ENCODE measurements around the gene RHAG.
"Not testable (repeated sequence)": the region's sequence is repeated elsewhere in the genome, so short reads cannot be mapped to it uniquely, and the experiment has no call there.

Gene RHAG

DNA sequence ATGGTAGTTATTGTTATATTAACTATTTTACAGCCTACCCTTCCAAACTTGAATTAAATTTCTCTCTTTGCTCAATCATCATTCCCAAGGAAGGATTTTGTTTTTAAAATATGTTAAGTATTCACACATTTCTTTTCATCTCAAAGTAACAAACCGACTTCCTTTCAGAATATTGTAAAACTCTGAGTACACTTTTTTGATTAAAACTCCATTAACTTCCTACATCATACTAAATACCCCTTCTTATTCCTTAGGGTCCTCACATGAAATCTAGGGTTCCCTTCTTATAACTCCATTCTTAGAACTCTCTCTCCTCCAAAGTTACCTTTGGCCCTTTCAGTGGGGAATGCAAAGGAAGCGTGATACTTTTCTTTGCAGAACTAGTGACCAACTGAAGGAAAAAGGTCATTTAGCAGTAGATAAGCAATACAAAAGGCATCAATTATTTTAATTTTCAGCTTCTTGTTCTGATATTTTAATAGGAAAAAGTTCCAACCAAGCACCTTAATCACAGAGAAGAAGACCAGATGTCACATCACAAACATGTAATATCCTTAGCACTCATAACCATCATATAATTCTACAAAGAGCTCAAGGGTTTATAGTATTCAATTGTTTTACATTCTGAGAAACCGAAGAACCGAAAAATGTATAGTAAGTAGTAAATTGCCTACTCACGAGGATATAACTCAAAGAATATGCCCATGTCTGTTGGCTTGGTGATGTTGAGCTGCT, 494 bp downstream of the RHAG start:
- no peak for DNase-seq (ENCODE audit: low read depth in 2 of 2)

DNA sequence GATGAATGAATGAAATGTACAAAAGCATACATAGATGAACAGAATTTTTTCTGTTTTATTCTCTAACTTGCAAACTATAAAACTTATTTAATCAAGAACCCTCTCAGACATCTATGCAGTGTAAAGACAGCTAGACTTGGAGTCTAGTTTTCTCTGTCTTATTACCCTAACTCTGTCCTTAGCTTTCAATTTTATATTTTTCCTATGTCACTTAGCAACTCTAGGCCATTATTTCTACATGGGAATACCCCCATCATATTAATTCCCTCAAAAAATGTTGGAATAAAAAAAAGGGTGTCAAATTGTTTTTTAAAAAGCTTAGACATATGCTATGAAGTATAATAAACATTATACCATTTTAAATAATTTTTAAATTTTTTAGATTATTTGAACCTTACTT, 1.2 kb downstream of the RHAG start:
- no peak for DNase-seq (ENCODE audit: low read depth in 2 of 2)

DNA sequence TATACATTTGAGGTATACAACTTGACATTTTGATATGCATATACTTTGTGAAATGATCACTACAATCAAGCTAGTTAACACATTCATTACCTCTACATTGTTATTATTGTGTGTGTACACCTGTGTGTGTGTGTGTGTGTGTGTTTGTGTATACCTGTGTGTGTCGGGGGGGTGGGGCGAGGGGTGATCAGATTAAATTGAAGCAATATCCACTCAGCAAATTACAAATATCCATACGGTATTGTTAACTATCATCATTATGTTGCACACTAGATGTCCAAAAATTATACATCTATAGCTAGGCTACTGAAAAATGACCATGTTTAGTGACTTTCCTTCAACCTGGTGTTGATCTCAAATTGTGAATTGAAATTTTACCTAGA, 1.8 kb downstream of the RHAG start:
- no peak for DNase-seq (ENCODE audit: low read depth in 2 of 2)

DNA sequence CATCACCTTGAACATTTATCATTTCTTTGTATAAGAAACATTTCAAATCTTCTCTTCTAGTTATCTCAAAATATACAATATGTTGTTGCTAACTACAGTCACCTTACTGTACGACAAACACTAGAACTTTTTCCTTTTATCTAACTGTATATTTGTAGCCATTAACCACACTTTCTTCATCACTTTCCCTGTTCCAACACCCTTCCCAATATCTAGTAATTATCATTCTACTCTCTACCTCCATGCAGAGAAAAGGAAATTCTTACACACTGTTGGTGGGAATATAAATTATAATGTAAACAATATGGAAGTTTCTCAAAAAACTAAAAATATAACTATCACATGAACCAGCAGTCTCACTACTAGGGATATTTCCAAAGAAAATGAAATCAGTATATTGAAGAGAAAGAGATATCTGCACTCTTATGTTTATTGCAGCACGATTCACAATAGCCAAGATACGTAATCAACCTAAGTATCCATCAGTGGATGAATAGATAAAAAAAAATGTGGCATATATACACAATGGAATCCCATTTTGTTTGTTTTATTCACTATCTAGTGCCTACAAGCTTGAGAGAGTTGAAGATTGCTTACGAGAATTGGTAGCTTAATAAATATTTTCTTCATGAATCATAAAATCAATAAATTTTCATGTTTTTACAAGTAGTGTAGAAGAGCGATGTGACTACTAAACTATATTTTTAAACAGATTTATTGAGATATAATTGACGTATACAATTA, 2.4 kb downstream of the RHAG start:
- DNase-seq (ENCODE audit: low read depth in 2 of 2): no peak

DNA sequence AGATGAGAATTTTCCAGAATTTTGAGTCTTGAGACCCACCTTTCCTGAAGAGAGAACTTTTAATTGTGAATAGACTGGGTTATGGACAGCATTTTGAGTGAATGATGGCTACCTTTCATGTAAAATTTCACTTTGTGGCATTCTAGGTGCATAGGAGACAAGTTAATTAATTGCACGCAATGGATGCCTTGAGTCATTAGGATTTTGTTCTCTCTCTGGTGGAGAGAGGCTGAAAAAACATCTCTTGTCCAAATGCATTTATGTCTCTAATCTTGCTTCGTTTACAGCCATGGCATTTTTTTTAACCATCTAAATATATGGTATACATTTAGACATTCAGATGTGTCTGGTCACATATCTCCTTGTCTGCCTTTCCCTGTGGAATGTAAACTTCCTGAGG, 3.1 kb downstream of the RHAG start:
- no peak for DNase-seq (ENCODE audit: low read depth in 2 of 2)

DNA sequence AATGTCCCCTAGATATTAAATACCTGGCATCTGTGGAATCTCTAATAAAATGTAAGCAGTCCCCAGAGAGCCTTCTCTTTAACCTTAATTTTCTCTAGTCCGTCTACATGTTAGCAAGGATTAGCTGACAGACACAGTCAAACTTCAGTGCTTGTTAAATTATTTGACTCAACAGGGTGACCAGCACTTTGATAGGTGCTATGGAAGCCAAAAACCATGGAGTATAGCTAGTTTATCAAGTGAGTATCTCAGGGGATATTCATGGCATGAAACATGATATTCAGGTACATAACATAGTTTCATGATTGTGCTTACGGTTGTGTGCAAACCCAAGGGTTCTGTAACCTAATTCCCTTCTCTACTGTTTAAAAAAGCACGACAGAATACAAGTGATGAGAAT, 3.9 kb downstream of the RHAG start:
- DNase-seq (ENCODE audit: low read depth in 2 of 2): no peak

DNA sequence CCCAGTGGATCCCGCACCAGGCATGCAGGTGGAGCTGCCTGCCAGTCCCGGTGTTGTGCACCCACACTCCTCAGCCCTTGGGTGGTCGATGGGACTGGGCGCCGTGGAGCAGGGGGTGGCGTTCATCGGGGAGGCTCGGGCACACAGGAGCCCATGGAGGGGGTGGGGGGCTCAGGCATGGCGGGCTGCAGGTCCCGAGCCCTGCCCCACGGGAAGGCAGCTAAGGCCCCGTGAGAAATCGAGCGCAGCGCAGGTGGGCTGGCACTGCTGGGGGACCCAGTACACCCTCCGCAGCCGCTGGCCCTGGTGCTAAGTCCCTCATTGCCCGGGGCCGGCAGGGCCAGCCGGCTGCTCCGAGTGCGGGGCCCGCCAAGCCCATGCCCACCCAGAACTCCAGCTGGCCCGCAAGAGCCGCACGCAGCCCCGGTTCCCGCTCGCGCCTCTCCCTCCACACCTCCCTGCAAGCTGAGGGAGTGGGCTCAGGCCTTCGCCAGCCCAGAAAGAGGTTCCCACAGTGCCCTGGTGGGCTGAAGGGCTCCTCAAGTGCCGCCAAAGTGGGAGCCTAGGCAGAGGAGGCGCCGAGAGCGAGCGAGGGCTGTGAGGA, 7.1 kb downstream of the RHAG start:
- not testable (repeated sequence) for DNase-seq (ENCODE audit: low read depth in 2 of 2)

DNA sequence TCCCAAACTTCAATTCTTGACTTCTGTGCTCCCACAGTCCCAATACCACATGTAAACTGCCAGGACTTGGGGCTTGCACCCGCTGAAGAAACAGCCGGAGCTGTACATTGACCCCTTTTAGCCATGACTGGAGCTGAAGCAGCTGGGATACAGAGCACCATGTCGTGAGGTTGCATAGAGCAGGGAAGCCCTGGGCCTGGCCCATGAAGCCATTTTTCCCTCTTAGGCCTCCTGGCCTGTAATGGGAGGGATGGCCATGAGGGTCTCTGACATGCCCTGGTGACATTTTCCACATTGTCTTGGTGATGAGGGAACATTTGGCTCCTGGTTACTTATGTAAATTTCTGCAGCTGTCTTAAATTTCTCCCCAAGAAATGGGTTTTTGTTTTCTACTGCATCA, 9.8 kb downstream of the RHAG start:
- DNase-seq (ENCODE audit: low read depth in 2 of 2): no peak

DNA sequence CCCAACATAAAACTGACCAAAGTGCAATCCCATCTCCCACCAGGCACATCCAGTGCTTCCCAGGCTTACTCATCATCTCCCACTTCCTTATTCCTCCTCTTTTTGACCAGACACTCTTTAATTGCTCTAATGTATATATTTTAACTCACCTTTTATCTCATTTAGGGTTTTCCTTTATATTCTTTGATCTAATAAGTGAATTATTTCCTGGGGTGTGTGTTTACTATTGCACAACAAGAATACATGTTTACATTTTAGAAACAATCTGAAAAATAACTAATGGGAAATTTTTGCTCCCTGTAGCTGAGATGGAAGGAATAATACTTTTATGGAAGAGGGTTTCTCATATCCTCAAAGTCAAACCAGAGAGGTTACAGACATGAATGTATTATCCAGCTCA, 18.4 kb downstream of the RHAG start:
- no peak for DNase-seq (ENCODE audit: low read depth in 2 of 2)

DNA sequence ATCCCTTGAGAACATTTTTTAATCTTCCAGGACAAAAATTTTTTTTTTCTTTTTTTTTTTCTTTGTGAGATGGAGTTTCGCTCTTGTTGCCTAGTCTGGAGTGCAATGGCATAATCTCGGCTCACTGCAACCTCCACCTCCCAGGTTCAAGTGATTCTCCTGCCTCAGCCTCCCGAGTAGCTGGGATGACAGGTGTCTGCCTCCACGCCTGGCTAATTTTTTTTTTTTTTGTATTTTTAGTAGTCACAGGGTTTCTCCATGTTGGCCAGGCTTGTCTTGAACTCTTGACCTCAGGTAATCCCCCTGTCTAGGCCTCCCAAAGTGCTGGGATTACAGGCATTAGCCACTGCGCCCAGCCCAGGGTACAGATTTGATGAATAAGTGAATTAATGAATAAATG, 22.5 kb downstream of the RHAG start:
- not testable (repeated sequence) for DNase-seq (ENCODE audit: low read depth in 2 of 2)

DNA sequence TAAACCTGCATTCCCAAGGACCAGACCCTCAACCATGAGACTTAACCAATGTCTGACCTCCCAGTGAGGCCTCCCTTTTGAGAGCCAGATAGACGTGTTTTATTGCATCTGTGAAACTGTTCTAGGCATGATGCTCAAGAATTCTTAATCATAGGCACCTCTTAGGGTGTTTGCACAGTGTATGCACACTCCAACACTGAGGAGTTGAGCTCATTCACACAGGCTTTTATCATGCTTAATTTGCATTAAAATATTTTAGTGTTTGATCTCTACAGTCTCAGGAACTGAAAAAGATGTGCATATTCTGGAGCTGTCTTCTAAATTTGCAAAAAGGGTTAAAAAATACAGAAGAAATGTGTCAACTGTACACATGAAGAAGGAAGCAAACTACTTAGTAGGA, 27.4 kb downstream of the RHAG start:
- DNase-seq (ENCODE audit: low read depth in 2 of 2): no peak

DNA sequence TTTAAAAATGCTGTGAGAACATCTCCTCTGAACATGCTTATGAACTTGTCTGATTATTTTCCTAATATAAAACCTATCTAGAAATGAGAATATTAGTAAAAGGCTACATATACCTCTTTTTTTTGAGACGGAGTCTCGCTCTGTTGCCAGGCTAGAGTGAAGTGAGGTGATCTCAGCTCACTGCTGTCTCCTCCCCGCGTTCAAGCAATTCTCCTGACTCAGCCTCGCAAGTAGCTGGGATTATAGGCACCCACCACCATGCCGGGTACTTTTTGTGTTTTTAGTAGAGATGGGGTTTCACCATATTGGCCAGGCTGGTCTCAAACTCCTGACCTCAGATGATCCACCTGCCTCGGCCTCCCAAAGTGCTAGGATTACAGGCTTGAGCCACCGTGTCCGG, 28.4 kb downstream of the RHAG start:
- not testable (repeated sequence) for DNase-seq (ENCODE audit: low read depth in 2 of 2)

DNA sequence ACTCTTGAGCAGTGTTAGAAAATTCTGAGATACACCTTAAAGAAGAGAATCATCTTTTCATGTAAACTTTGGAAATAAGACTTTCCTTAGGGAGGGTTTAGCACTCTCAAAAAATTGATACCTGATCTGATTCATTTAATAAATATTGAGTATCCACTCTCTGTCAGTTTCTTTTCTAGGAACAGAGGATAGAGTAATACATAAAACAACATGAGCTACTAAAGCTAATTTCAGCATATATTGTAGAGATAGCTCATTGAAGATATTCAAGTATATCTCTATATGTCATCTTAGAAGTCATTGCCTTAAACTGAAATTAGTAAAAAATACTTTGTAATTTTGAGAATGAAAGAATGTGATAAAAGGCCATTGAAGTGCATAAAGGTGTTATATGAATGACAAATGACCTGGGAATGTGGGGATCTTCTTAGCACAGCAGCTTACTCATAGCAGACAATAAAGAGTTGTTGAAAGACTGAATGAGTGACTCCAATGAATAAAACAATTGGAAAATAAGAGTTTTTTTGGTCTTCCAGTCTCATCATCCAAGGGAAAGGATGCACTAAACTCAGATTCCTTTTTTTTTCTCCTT, 29.2 kb downstream of the RHAG start:
- DNase-seq (ENCODE audit: low read depth in 2 of 2): no peak

DNA sequence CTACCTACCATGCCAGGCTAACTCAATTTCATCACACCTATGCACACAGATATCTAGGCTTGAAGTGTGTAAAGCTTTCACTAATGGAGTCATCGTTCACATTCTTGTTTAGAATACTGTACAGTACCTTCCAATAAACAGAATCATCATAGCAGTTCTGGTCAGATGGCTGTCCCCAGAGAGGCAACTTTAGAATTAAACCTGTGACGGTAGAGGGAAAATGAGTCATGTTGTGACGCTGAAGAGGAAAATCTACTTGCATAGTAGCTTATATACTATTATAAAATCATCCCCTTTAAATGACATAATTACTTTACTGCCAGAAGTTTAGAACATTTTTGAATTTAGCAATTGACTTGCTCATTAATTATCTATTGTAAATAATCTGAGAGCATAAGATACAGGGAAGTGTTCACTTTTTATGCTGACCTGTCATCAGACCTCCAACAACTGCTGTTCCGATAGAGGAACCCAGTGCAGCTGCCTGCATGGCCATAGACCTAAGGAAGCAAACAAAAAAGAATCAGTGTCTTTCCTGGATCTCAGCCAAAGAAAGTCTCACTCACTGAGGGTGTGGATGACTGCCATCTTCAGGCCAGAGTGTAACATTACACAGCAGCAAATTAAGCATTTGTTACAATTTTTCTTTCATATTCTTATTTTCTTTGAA, 29.8 kb downstream of the RHAG start:
- no peak for DNase-seq (ENCODE audit: low read depth in 2 of 2)

DNA sequence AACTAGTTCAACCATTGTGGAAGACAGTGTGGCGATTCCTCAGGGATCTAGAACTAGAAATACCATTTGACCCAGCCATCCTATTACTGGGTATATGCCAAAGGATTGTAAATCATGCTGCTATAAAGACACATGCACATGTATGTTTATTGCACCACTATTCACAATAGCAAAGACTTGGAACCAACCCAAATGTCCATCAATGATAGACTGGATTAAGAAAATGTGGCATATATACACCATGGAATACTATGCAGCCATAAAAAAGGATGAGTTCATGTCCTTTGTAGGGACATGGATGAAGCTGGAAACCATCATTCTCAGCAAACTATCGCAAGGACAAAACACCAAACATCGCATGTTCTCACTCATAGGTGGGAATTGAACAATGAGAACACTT, 32.6 kb downstream of the RHAG start:
- not testable (repeated sequence) for DNase-seq (ENCODE audit: low read depth in 2 of 2)

DNA sequence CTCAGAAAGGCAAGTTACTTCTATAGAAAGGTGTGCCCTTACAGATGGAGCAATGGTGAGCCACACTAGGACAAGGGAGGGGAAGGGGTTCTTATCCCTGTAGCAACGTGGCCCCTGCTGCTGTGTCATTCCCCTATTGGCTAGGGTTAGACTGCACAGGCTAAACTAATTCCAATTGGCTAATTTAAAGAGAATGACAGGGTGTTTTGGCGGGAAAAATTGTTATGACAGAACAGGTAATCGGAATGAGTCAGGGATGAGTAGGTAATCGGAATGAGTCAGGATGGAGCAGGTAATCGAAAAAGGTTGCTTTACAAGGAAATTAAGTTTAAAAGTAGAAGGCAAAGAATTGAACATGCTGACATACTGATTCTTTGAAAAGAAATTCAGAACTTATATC, 49.4 kb downstream of the RHAG start:
- DNase-seq (ENCODE audit: low read depth in 2 of 2): not testable (repeated sequence)

DNA sequence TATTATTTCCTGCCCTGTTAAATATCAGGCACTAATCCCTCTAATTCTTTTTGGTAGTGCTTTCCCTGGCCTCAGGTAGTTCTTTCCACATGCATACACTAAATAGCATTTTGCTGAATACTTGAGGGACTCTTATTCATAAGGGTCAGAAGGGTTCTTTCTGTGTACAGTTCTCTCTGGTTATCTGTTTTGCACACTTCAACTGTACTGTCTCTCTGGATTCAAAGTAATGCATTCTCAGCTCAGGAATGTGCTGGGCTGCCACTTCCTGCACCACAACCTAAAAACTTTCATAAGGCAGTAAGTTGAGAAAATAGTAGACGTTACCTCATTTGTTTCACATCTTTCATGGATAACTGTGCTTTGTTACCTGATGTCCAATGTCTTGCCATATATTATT, 54.1 kb downstream of the RHAG start:
- no peak for DNase-seq (ENCODE audit: low read depth in 2 of 2)

DNA sequence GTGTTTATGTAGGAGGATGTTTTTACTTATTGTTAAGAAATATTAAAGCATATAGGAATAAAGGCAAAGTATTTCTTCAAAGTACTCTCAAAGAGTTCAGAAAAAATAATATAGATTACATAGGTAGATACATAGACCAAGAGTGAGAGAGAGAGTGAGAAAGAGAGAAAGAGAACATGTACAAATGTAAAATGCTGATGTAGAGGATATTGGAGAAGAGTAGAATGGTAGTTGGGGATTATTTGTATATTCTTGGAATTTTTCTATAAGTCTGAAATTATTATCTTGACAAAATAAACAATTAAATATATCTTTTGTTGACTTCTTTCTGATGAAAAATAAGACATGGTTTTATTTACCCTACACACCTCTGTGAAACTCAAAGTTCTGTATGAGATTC, 57.0 kb downstream of the RHAG start:
- no peak for DNase-seq (ENCODE audit: low read depth in 2 of 2)

DNA sequence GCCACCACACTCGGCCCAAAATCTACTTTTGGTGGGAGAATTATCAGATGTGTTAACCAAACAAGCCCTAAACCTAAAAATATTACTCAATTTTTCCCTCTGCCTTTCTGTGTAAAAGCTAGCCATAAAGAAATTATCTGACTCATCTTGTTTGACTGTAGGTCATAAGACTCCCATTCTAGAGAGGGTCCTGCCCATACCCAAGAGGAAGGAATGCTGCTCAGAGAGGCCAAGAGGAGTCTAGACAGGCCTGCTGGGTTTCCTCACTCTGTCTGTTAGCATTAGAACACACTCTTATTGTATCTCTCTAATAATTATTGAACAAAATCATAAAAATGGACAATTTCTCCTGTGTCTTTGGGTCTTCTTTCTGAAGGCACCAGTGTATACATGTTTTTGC, 60.0 kb downstream of the RHAG start:
- DNase-seq (ENCODE audit: low read depth in 2 of 2): no peak

DNA sequence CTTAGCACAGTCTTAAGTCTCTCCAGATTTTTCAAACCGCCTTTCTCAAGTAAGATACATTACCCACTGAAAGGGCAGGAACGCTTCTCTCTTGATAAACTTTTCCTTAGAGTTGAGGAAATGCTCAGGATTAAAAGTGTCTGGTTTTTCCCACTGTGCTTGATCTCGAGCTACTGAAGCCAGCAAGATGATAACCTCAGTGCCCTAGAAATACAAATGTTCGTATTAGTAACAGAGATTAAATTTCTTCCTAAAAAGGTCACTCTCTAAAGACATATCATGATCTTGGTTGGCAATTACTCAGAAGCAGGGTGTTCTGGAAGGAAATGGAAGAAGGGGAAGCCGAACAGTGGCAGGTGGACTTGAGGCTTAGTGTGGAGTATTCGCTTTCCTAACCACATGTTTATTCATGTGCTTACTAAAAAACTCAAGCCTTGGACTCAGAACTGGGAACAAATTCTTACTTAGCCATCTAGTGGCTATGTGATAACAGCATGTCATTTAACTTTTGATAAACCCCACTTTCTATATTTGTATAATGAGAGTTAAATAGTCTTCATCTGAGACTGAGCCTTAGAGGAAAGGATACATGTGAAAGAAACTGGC, 66.1 kb downstream of the RHAG start:
- no peak for DNase-seq (ENCODE audit: low read depth in 2 of 2)

DNA sequence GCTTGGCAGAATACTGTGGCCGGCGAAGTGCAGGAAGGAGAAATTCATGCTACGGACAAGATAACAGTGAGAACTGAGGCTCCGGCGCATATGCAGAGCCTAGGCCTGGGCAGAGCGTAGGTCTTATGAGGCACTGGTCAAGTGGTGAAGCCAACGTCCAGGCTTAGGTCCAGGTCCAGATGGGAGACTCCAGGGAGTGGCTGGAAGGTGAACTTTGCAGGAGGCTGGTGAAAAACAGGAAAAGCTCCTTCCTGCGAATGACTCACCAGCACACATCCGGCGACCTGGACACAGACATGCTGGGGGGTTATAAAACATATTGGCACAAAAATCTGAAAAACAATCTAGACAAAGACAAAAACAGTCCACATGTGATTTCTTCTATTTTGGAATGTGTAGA, 70.8 kb downstream of the RHAG start:
- no peak for DNase-seq (ENCODE audit: low read depth in 2 of 2)

DNA sequence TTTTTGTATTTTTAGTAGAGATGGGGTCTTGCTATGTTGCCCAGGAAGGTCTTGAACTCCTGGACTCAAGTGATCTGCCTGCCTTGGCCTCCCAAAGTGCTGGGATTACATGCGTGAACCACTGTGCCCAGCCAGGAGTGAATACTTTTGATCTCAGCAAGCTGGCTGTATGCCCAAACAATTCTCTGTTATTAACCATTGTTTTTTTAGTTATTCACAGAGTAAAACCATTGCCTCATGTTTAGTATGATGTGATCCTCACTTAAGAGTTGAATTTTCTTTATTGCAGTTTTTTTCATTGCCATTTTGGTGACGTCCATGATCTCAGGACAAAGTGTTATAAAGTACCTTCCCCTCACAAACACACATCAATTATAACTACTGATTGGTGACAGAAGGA, 71.4 kb downstream of the RHAG start:
- DNase-seq (ENCODE audit: low read depth in 2 of 2): no peak
